HL-60 (cell line): ENCODE data around the gene GID4.

Experiments
- CTCF ChIP-seq: IDR thresholded peaks from one replicate; pipeline ENCODE4 v1.5.1; 2011; ENCODE audit warnings: low read length, control low read depth, inconsistent platforms; ENCODE audit not compliant: insufficient read depth
- TF ChIP-seq, protein P1 (sequence below): IDR thresholded peaks from 2 replicates; pipeline ENCODE4 v1.6.1; 2012; ENCODE audit warnings: low read depth; ENCODE audit not compliant: insufficient replicate concordance

DNA sequence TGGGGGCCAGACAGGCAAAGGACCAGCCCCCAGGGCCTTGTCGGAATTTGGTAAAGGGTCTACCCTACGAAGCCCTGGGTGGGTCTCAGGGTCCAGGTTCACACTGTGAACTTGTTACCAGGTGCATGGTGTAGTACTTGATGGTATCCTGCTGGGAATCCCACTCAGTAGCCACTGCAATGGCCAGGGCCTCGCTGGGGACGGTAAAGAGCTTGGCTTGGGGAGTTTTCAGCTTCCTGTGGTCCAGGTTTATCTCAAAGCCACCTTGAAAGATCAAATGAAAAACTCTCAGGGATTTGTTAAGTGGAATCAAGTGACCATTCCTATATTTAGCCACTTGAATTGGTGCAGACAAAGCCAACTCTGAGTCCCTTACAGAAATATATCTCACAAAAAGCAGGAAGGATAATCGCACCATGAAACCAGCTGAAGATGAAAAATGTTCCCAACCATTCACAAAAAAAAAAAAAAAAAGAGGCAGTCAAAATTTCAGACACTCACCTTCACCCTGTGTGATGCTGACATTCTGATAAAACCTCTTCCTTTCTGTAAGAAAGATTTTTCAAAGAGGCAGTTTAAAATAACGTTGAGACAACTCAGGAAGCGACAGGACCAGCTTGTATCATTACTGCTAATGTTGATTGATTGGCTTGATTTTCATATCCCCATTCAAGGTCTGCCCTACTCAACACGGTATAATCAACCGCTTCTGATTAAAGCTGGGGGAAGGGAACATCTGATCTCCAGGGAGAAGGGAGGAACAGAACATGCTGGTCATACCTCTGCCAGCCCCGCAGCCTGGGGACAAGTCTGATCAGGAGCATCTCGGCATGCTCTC, 10.9 kb upstream of the GID4 start:
- TF ChIP-seq CTCF, result no peak
- TF ChIP-seq, protein P1, sequence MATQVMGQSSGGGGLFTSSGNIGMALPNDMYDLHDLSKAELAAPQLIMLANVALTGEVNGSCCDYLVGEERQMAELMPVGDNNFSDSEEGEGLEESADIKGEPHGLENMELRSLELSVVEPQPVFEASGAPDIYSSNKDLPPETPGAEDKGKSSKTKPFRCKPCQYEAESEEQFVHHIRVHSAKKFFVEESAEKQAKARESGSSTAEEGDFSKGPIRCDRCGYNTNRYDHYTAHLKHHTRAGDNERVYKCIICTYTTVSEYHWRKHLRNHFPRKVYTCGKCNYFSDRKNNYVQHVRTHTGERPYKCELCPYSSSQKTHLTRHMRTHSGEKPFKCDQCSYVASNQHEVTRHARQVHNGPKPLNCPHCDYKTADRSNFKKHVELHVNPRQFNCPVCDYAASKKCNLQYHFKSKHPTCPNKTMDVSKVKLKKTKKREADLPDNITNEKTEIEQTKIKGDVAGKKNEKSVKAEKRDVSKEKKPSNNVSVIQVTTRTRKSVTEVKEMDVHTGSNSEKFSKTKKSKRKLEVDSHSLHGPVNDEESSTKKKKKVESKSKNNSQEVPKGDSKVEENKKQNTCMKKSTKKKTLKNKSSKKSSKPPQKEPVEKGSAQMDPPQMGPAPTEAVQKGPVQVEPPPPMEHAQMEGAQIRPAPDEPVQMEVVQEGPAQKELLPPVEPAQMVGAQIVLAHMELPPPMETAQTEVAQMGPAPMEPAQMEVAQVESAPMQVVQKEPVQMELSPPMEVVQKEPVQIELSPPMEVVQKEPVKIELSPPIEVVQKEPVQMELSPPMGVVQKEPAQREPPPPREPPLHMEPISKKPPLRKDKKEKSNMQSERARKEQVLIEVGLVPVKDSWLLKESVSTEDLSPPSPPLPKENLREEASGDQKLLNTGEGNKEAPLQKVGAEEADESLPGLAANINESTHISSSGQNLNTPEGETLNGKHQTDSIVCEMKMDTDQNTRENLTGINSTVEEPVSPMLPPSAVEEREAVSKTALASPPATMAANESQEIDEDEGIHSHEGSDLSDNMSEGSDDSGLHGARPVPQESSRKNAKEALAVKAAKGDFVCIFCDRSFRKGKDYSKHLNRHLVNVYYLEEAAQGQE, result no peak
